Activated T-cell treated with anti-CD3 and anti-CD28 coated beads for 24 hours (primary cell): Measurements from ENCODE around the gene CFAP410.
A peak's percentile ranks its signal among the peaks of the same experiment; 100 is the strongest.

Experiments
- DNase-seq: peaks from one replicate; pipeline ENCODE4 v3.0.0-alpha.2; 2020; ENCODE audit warnings: low read depth

The CFAP410 gene

GRCh38 chr21:44298301-44298700 is 40.9 kb downstream of the CFAP410 start:
- DNase-seq, result no peak

- DNase-seq, result peak; percentile 65
These were observed 41.5 kb downstream of the CFAP410 start for GRCh38 chr21:44297525-44298290.

- no peak for DNase-seq
These were observed 42.3 kb downstream of the CFAP410 start for GRCh38 chr21:44296916-44297315.

GRCh38 chr21:44296103-44296519 is 43.1 kb downstream of the CFAP410 start:
- no peak for DNase-seq

GRCh38 chr21:44295646-44296045 is 43.5 kb downstream of the CFAP410 start:
- DNase-seq, result no peak

- no peak for DNase-seq
These were observed 44.0 kb downstream of the CFAP410 start for GRCh38 chr21:44295163-44295573.

- no peak for DNase-seq
These were observed 44.6 kb downstream of the CFAP410 start for GRCh38 chr21:44294391-44295162.

- DNase-seq, result no peak
These were observed 45.5 kb downstream of the CFAP410 start for GRCh38 chr21:44293551-44294231.

- no peak for DNase-seq
These were observed 46.4 kb downstream of the CFAP410 start for GRCh38 chr21:44292812-44293195.

GRCh38 chr21:44291936-44292811 is 47.0 kb downstream of the CFAP410 start:
- no peak for DNase-seq

GRCh38 chr21:44291078-44291935 is 47.9 kb downstream of the CFAP410 start:
- no peak for DNase-seq

GRCh38 chr21:44290327-44291077 is 48.7 kb downstream of the CFAP410 start:
- DNase-seq, result no peak

GRCh38 chr21:44289381-44290010 is 49.7 kb downstream of the CFAP410 start:
- no peak for DNase-seq

GRCh38 chr21:44288251-44289110 is 50.7 kb downstream of the CFAP410 start:
- no peak for DNase-seq

- no peak for DNase-seq
These were observed 52.2 kb downstream of the CFAP410 start for GRCh38 chr21:44286716-44287632.

- DNase-seq, result no peak
These were observed 53.0 kb downstream of the CFAP410 start for GRCh38 chr21:44286086-44286715.
